Coronary artery (tissue), 2 donors: ENCODE results near the gene CDH23.

Experiments used
- DNase-seq: peaks from one replicate; pipeline ENCODE4 v3.0.0-alpha.2; 2017; ENCODE audit warnings: low spot score
- H3K27ac ChIP-seq, 2 donors: fragments of 200-600 bp; sonication (generic); one replicate each; pipeline ENCODE4 v1.5.1; 2016 to 2019
- H3K4me3 ChIP-seq: fragments of 200-600 bp; sonication (generic); 2 replicates; pipeline ENCODE4 v1.5.1; 2016; ENCODE audit warnings: mild to moderate bottlenecking, moderate library complexity
- TF ChIP-seq, protein P1 (sequence below): fragments of 200-600 bp; sonication (generic); IDR thresholded peaks from one replicate; pipeline ENCODE4 v1.5.1; 2019; ENCODE audit warnings: antibody characterized with exemption

Gene CDH23

DNA sequence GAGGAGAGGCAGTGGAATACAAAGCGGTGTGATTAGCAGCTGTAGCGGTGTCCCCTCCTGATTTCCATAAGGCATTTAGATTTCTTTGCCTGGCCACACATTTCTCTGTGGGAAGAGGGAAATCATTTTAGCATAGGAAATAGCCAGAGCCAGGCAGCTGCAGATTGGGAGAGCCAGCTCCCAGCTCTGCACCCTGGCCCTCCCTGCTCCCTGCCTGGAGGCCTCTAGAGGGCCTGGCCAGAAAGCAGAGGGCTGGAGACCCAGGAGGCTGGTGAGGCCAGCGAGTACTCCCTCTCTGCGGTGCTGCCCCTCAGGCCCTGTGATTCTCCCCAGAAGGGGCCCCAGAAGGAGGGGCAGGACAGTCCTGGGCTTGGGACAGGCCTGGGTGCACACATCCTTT lies 237.2 kb downstream of the CDH23 start:
- DNase-seq, result no peak
- no peak overlapping the region for H3K27ac ChIP-seq
- H3K4me3 ChIP-seq, result no peak overlapping the region
- TF ChIP-seq, protein P1, sequence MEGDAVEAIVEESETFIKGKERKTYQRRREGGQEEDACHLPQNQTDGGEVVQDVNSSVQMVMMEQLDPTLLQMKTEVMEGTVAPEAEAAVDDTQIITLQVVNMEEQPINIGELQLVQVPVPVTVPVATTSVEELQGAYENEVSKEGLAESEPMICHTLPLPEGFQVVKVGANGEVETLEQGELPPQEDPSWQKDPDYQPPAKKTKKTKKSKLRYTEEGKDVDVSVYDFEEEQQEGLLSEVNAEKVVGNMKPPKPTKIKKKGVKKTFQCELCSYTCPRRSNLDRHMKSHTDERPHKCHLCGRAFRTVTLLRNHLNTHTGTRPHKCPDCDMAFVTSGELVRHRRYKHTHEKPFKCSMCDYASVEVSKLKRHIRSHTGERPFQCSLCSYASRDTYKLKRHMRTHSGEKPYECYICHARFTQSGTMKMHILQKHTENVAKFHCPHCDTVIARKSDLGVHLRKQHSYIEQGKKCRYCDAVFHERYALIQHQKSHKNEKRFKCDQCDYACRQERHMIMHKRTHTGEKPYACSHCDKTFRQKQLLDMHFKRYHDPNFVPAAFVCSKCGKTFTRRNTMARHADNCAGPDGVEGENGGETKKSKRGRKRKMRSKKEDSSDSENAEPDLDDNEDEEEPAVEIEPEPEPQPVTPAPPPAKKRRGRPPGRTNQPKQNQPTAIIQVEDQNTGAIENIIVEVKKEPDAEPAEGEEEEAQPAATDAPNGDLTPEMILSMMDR, result no peak

DNA sequence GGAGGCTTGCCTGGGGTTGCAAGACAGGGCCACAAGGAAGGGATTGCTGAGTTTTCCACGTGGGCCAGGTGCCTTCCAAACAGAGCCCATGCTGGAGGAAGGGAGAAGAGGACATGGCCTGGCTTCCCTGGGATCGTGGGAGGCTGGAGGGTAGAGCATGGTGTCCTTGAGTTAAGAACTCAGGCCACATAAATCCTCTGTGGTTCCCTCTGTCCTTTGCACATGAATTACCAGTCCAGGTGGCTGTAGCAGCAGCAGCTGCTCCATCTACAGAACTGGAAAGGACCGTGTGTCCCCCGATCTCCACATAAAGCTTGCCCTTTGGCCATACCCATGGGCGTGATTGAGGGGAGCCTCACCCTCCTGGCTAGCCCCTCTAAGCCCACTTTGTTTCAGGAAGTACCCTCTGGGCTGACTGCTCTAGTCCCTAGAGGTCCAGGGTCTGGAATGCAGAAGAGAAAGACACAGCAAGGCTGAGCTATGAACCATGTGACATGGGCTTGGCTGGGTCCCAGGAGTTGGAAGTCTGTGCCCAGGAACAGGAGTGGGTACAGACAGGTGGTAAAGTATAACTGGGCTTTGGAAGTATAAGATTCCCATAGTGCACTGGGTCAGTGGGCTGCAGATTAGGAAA lies 237.9 kb downstream of the CDH23 start:
- no peak overlapping the region for H3K4me3 ChIP-seq
- TF ChIP-seq, protein P1, result no peak
- DNase-seq, result no peak
- no peak overlapping the region for H3K27ac ChIP-seq

DNA sequence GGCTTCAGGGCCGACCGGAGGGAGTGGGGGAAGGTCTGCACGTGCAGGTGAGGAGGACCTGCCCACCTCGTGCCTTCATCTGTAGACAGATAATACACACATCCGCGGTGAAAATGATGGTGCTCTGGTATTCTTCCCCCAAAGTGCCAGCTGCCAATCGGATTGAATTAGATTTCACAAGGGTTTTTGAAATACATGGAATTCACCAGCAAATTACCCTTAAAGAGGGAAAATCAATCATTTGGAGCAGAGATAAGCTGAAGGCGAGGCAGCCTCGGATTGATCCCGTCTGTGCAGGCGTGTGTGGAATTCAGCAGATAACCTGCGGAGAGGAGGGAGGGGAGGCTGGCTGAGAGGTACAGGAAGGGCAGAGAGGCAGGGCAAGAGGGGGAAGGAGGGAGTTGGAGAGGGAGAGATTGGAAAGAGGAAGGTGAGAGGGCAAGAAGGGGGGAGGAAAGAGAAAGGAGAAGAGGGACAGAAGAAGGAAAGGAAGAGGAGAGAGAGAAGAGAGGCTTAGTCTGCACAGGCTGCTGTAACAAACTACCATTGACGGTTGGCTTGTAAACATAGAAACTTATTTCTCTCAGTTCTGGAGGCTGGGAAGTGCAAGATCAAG lies 238.6 kb downstream of the CDH23 start:
- TF ChIP-seq, protein P1, result no peak
- no peak for DNase-seq
- Histone ChIP-seq H3K27ac (no peak overlapping the region), H3K4me3 (no peak overlapping the region)

DNA sequence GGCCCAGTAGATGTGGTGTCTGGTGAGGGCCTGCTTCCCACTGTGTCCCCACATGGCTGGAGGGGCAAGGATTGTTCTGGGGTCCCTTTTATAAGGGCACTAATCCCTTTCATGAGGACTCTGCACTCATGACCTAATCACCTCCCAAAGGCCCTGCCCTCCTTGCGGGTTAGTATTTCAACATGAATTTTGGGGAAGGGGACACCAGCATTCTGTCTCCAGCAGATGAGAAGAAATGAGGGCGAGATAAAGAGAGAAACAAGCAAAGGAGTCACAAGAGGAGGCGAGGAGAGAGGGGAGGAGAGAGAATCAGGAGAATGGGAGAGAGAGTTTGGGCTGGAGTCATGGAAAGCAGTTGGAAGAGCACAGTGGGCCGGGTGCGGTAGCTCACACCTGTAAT lies 239.1 kb downstream of the CDH23 start:
- TF ChIP-seq, protein P1, result no peak
- no peak overlapping the region for H3K27ac ChIP-seq
- DNase-seq, result no peak

DNA sequence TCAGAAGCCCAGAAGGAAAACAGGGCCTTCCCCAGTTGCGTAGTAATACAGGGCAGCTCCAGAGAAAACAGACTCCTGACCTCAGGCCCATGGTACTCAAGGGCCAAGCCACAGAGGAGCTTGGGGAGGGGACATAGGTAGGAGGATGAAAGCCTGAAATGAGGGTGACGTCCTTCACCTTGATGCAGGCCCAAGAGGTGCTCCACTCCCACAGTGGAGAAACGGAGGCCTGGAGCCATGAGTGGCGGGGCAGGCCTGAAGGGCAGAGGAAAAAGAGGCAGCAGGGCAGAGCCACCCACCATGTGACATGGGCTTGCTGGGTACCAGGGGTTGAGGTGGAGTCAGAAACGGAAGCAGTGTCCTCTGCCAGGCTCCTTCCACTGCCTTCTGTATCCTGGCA lies 239.9 kb downstream of the CDH23 start:
- H3K4me3 ChIP-seq, result no peak overlapping the region
- no peak for DNase-seq
- no peak overlapping the region for H3K27ac ChIP-seq
- TF ChIP-seq, protein P1, result no peak

More for the DNA sequence above, 239.1 kb downstream of the CDH23 start:
- H3K4me3 ChIP-seq, result no peak overlapping the region

DNA sequence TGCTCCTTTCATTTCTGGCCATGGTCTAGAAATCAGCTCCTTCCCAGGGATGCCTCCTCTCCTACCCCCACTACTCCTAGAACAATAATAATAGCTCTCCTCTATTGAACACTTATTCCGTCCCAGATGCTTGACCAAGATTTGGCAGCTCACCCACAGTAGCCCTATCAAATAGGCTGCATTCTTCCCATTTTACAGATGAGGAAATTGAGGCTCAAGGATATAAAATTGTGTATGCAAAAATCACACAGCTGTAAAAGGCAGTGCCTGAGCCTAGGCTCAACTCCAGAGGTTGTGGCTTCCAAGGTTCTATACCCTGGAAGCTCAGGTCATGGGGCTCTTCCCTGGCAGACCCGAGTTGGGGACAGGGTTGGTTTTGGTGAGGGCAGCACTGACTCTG lies 240.6 kb downstream of the CDH23 start:
- no peak for DNase-seq
- H3K4me3 ChIP-seq, result no peak overlapping the region
- H3K27ac ChIP-seq, result no peak overlapping the region
- TF ChIP-seq, protein P1, result no peak
